NCI-H2196 (cell line): ENCODE data around the gene TCN2.
"Not testable (repeated sequence)": the region's sequence is repeated elsewhere in the genome, so short reads cannot be mapped to it uniquely, and the experiment has no call there.

ENCODE experiments used
- DNase-seq: peaks from one replicate; lab custom pipeline; 2025; ENCODE audit not compliant: unreplicated experiment; lab: John Stamatoyannopoulos, UW

The TCN2 gene

GRCh38 chr22:30609260-30610185 is 2.5 kb downstream of the TCN2 start:
- no peak for DNase-seq

GRCh38 chr22:30610299-30610698 is 3.3 kb downstream of the TCN2 start:
- no peak for DNase-seq

GRCh38 chr22:30611197-30611596 is 4.2 kb downstream of the TCN2 start:
- DNase-seq = no peak

GRCh38 chr22:30612789-30613188 is 5.8 kb downstream of the TCN2 start:
- no peak for DNase-seq

- DNase-seq = no peak
Measured at GRCh38 chr22:30614268-30614667, 7.3 kb downstream of the TCN2 start.

GRCh38 chr22:30614879-30615278 is 7.9 kb downstream of the TCN2 start:
- DNase-seq = no peak

- no peak for DNase-seq
Measured at GRCh38 chr22:30615543-30615954, 8.6 kb downstream of the TCN2 start.

GRCh38 chr22:30617819-30618218 is 10.8 kb downstream of the TCN2 start:
- DNase-seq = no peak

- DNase-seq = not testable (repeated sequence)
Measured at GRCh38 chr22:30619909-30620308, 12.9 kb downstream of the TCN2 start.

- no peak for DNase-seq
Measured at GRCh38 chr22:30626413-30626812, 19.4 kb downstream of the TCN2 start.

- DNase-seq = no peak
Measured at GRCh38 chr22:30627471-30627870, 20.5 kb downstream of the TCN2 start.

- peak; percentile 15 for DNase-seq
Measured at GRCh38 chr22:30628491-30628890, 21.5 kb downstream of the TCN2 start.

- not testable (repeated sequence) for DNase-seq
Measured at GRCh38 chr22:30631469-30631868, 24.5 kb downstream of the TCN2 start.

- DNase-seq = peak; percentile 69
Measured at GRCh38 chr22:30634471-30635233, 27.7 kb downstream of the TCN2 start.

GRCh38 chr22:30635273-30636225 is 28.6 kb downstream of the TCN2 start, which contains the start of gene SLC35E4:
TSS of gene SLC35E4 (plus strand) at chr22:30635781. CDS start at chr22:30636451, 670 bp downstream.
- peak; percentile 69 for DNase-seq

- no peak for DNase-seq
Measured at GRCh38 chr22:30636226-30637077, 29.5 kb downstream of the TCN2 start.

GRCh38 chr22:30637701-30638114 is 30.7 kb downstream of the TCN2 start:
- DNase-seq = no peak

GRCh38 chr22:30640361-30640760 is 33.4 kb downstream of the TCN2 start:
- no peak for DNase-seq

- DNase-seq = no peak
Measured at GRCh38 chr22:30640839-30641430, 34.0 kb downstream of the TCN2 start.
